RWPE1 (cell line): ENCODE results near the gene HAUS3.

Experiments used
- CTCF ChIA-PET: fragments of 350-600 bp; sonication (Branson Sonifier 250); formaldehyde crosslinking; extraction: SDS; loops from one replicate; lab custom pipeline; 2021; lab: Yijun Ruan, JAX
- POLR2A ChIA-PET: fragments of 400-600 bp; formaldehyde crosslinking; extraction: SDS; loops from one replicate; lab custom pipeline; 2020; ENCODE audit warnings: antibody characterized with exemption; ENCODE audit not compliant: low non-redundant PET; lab: Yijun Ruan, JAX
- DNase-seq: peaks from one replicate; pipeline ENCODE4 v3.0.0; 2012; ENCODE audit warnings: low spot score
- H3K27ac ChIP-seq: fragments of 450-650 bp; 2 replicates; pipeline ENCODE4 v1.5.1; 2017
- TF ChIP-seq, protein P1 (sequence below): fragments of 450-650 bp; conservative IDR thresholded peaks from 2 replicates; pipeline ENCODE4 v1.5.1; 2017; ENCODE audit warnings: low read depth, mild to moderate bottlenecking

The HAUS3 gene

DNA sequence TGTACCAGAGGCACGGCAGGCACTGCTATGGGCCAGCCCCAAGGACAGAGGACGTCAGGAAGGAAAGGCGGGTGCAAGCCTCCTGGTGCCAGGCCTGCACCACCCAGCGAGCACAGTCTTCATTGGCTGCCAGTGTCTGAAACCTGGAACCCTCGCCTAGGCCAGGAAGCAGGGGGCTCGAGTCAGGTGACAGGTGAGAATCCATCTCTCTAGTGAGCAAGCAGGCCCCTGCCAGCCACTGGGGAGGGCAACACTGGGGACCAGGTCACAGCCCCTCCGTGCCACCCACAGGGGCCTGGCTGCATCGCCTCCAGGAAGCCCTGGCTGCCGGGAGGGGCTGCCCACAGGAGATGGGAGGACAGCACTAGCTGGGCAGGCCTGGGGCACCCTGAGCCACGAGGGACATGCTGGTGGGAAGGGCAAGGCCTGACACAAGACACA lies 6.9 kb upstream of the HAUS3 start:
- H3K27ac ChIP-seq: peak overlapping the region; percentile 66
- POLR2A ChIA-PET: interaction anchor here (1.0 kb wide), 1 partner anchor 13 kb away, joined by 4 read pairs; no protein-coding TSS in a partner anchor
- no peak for DNase-seq
- CTCF ChIA-PET: no interaction called here
- TF ChIP-seq, protein P1, sequence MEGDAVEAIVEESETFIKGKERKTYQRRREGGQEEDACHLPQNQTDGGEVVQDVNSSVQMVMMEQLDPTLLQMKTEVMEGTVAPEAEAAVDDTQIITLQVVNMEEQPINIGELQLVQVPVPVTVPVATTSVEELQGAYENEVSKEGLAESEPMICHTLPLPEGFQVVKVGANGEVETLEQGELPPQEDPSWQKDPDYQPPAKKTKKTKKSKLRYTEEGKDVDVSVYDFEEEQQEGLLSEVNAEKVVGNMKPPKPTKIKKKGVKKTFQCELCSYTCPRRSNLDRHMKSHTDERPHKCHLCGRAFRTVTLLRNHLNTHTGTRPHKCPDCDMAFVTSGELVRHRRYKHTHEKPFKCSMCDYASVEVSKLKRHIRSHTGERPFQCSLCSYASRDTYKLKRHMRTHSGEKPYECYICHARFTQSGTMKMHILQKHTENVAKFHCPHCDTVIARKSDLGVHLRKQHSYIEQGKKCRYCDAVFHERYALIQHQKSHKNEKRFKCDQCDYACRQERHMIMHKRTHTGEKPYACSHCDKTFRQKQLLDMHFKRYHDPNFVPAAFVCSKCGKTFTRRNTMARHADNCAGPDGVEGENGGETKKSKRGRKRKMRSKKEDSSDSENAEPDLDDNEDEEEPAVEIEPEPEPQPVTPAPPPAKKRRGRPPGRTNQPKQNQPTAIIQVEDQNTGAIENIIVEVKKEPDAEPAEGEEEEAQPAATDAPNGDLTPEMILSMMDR: no peak

DNA sequence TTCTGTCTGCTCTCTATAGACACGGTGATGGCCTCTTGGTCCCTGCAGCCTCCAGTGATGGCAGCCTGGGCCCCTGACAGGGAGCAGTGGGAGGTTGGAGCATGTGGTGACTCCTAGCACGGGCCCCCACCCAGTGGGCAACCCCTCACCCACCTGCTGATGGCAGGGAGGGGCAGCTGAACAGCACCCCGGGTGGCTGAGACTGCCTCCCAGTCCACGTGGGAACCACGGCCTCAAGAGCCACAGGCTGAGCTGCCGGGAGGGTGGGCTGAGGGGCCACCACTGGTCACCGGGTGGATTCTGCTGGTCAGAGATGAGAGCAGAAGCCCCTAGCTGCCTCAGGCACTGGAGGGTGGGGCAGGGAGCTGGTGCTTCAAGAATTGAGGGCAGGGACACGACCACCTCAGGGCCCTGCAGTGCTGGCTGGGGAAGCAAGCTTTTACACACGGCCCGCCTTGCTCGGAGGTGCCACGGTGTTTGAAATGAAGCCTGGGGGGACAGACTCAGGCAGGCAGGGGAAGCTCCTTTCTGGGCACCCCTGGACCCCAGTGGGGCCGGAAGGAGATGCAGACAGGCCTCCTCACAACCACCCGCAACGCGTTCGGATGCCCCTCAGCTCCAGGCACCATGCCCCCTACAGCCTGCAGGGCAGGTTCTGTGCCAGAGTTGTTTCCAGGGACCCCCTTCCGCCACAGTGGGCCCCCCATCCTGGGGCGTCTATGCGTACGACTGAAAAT lies 6.3 kb upstream of the HAUS3 start:
- ChIA-PET POLR2A (interaction anchor here (1.0 kb wide), 1 partner anchor 14 kb away, joined by 4 read pairs; no protein-coding TSS in a partner anchor), CTCF (no interaction called here)
- H3K27ac ChIP-seq: peak overlapping the region; percentile 66
- TF ChIP-seq, protein P1: no peak
- DNase-seq: no peak

DNA sequence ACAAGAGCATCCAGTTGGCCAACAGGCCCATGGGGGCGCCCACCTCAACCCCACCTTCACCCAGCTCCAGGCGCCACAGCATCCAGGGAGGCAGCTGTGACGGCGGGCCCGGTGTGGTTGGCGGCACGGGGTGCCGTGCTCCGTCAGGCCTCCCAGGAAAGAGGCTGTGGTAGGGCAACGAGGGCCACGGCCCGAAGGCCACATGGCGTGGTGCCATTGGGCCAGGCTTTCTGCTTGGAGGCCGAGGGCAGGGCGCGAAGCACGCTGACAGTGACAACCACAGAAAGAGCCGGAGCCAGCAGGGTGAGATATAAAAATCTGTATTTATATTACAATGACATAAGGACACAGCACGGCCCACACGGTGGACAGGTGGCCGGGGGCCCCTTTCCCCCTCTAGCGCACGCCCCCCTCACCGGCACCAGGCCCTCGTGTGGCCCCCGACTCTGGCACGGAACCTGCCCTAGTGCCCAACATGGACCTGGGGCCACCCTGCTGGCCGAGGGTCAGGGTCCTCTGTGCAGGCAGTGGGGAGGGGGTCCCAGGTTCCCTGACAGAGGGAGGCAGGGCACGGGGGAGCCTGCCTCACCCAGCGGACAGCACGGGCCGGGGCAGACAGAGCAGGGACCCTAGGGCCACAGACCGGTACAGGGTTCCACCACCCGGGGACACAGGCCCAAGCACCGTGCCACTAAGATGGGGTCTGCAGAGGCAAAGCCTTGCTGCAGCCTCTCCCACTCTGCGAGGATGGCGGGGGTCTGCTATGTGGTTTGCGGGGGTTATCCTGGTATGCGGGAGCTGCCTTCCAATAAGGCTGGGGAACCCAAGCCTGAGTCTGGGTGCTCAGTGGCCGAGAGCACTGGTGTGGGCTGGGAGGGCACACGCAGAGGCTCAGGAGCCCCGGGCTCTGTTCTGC lies 5.5 kb upstream of the HAUS3 start:
- ChIA-PET POLR2A (no interaction called here), CTCF (no interaction called here)
- TF ChIP-seq, protein P1: no peak
- no peak for DNase-seq
- H3K27ac ChIP-seq: peak overlapping the region; percentile 66

DNA sequence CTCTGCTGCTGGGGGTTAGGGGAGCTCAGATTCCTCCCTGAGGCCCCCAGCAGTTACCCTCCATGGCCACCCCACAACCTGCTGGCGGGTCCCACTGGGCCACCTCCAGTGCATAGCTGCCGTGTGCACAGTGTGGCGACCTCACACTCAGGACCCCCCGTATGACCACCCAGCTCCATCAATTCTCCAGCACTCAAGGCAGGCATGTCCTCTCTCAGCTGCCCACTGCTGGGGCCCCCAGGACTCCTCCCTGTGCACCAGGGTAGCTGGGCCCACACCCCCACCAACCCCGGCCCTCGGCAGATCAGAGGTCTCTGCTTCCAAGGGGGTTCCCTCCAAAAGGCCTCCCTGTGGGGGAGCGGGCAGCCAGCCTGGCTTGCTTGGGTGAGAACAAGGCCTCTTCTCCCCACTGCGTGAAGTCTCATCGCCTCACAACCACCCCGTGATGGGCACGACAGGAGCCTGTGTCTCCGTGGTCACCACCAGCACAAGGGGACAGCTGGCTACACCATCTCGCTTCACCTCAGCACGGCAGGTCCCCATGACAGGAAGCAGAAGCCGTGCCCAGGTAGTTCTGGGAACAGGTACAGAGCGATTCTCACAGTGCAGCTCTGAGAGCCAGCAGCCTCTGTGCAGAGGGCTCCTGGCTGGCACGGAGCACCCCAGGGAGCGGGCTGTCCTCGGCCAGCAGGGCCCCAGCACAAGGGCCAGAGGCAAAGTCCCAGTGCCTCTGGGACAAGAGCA lies 4.6 kb upstream of the HAUS3 start:
- CTCF ChIA-PET: no interaction called here

DNA sequence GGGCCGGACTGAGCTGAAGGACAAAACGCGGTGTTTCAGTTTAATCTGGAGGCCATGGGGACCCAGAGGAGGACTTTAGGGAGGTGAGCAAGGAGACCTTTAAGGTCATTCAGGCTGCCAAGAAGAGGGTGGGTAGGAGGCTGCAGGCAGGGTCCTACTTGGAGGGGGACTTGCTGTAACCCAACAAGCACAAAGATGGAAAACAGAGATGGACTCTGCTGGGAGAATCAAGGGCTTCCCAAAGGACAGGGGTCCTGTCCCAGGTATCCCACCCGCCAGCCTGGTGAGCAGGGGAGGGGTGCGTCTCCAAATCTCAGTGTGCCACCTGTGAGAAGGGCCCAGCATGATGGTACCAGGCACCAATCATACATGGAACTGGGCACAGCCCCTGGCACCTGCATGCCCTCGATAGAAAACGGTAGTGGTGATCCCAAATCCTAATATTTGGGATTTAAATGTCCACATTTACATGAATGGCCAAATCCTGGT lies 3.9 kb upstream of the HAUS3 start:
- TF ChIP-seq, protein P1: no peak
- ChIA-PET POLR2A (no interaction called here), CTCF (no interaction called here)
- no peak for DNase-seq
- peak overlapping the region; percentile 41 for H3K27ac ChIP-seq

More for the DNA sequence above, 4.6 kb upstream of the HAUS3 start:
- POLR2A ChIA-PET: no interaction called here
- H3K27ac ChIP-seq: peak overlapping the region; percentile 41
- DNase-seq: no peak
- TF ChIP-seq, protein P1: no peak
